ENCODE results near the gene SCN4A.

Gene SCN4A

GRCh38 chr17:64001763-64002529 is 29.2 kb upstream of the SCN4A start:
- DNase-seq (ENCODE audit: low spot score) = no peak

- DNase-seq (ENCODE audit: low spot score) = no peak
Observed at GRCh38 chr17:64001091-64001579, 28.4 kb upstream of the SCN4A start.

GRCh38 chr17:63999680-64000531 is 27.2 kb upstream of the SCN4A start:
- no peak for DNase-seq (ENCODE audit: low spot score)

- no peak for DNase-seq (ENCODE audit: low spot score)
Observed at GRCh38 chr17:63998721-63999679, 26.3 kb upstream of the SCN4A start.

- DNase-seq (ENCODE audit: low spot score) = peak; percentile 87
Observed at GRCh38 chr17:63998050-63998720, 25.5 kb upstream of the SCN4A start, which contains the start of gene PRR29. Gene PRR29, plus strand, starts transcription at chr17:63998351. Its CDS starts 14 bp downstream, at chr17:63998365.

- no peak for DNase-seq (ENCODE audit: low spot score)
Observed at GRCh38 chr17:63997341-63998048, 24.8 kb upstream of the SCN4A start.

GRCh38 chr17:63996430-63997182 is 23.9 kb upstream of the SCN4A start:
- no peak for DNase-seq (ENCODE audit: low spot score)

- no peak for DNase-seq (ENCODE audit: low spot score)
Observed at GRCh38 chr17:63995626-63996025, 22.9 kb upstream of the SCN4A start.

- no peak for DNase-seq (ENCODE audit: low spot score)
Observed at GRCh38 chr17:63993368-63993985, 20.8 kb upstream of the SCN4A start.

- no peak for DNase-seq (ENCODE audit: low spot score)
Observed at GRCh38 chr17:63991611-63992010, 18.9 kb upstream of the SCN4A start.

GRCh38 chr17:63989622-63990345 is 17.1 kb upstream of the SCN4A start:
- no peak for DNase-seq (ENCODE audit: low spot score)

GRCh38 chr17:63988741-63989621 is 16.3 kb upstream of the SCN4A start:
- peak; percentile 73 for DNase-seq (ENCODE audit: low spot score)

- DNase-seq (ENCODE audit: low spot score) = no peak
Observed at GRCh38 chr17:63988127-63988478, 15.4 kb upstream of the SCN4A start.

- DNase-seq (ENCODE audit: low spot score) = no peak
Observed at GRCh38 chr17:63987221-63988126, 14.8 kb upstream of the SCN4A start.

- DNase-seq (ENCODE audit: low spot score) = no peak
Observed at GRCh38 chr17:63986821-63987220, 14.1 kb upstream of the SCN4A start.

- no peak for DNase-seq (ENCODE audit: low spot score)
Observed at GRCh38 chr17:63985387-63986140, 12.8 kb upstream of the SCN4A start.

Measured in left forelimb (tissue), 1 donor.